Astrocyte (in vitro differentiated cells and primary cell): Measurements from ENCODE around the gene XIRP1. TPM values are rescaled to one million over a fixed set of nuclear protein-coding genes. Genes with fewer than 3 reads are reported as not detected.

Experiments used
- DNase-seq: peaks from one replicate; pipeline ENCODE4 v3.0.0-alpha.2; 2010; ENCODE audit warnings: low read depth
- FAIRE-seq: peaks from 2 replicates; lab custom pipeline; 2011; peaks lifted over from hg19 to GRCh38; lab: Jason Lieb, UNC
- H2AFZ ChIP-seq: 2 replicates; pipeline ENCODE4 v1.6.0; 2012; ENCODE audit warnings: low read depth, low read length, inconsistent platforms
- H3K27ac ChIP-seq: 2 replicates; pipeline ENCODE4 v1.5.1; 2011; ENCODE audit warnings: low read depth, low read length, inconsistent platforms
- H3K27me3 ChIP-seq: 2 replicates; pipeline ENCODE4 v1.6.0; 2011; ENCODE audit warnings: low read length, inconsistent platforms; ENCODE audit not compliant: insufficient read depth
- H3K36me3 ChIP-seq: 2 replicates; pipeline ENCODE4 v1.5.1; 2011; ENCODE audit warnings: low read length, inconsistent platforms; ENCODE audit not compliant: insufficient read depth
- H3K4me1 ChIP-seq: 2 replicates; pipeline ENCODE4 v1.5.1; 2011; ENCODE audit warnings: low read length, inconsistent platforms; ENCODE audit not compliant: insufficient read depth
- H3K4me2 ChIP-seq: 2 replicates; pipeline ENCODE4 v1.6.0; 2012; ENCODE audit warnings: low read length, inconsistent platforms
- H3K4me3 ChIP-seq: 2 replicates; pipeline ENCODE4 v1.5.1; 2011; ENCODE audit warnings: low read depth, mild to moderate bottlenecking, low read length, inconsistent platforms; ENCODE audit not compliant: insufficient read depth
- H3K79me2 ChIP-seq: 2 replicates; pipeline ENCODE4 v1.6.0; 2012; ENCODE audit warnings: mild to moderate bottlenecking, low read length, inconsistent platforms; ENCODE audit not compliant: insufficient read depth
- H3K9ac ChIP-seq: 2 replicates; pipeline ENCODE4 v1.6.0; 2012; ENCODE audit warnings: mild to moderate bottlenecking, low read length, inconsistent platforms
- H3K9me3 ChIP-seq: 2 replicates; pipeline ENCODE4 v1.5.1; 2012; ENCODE audit warnings: low read depth, mild to moderate bottlenecking, low read length, inconsistent platforms; ENCODE audit not compliant: insufficient read depth
- H4K20me1 ChIP-seq: 2 replicates; pipeline ENCODE4 v1.6.0; 2012; ENCODE audit warnings: low read length, inconsistent platforms; ENCODE audit not compliant: insufficient read depth
- H3K27ac Mint-ChIP-seq: one replicate; pipeline ENCODE4 v1.8.0; 2021; ENCODE audit warnings: mild to moderate bottlenecking, mixed read lengths; ENCODE audit not compliant: unreplicated experiment
- H3K27me3 Mint-ChIP-seq: one replicate; pipeline ENCODE4 v1.8.0; 2021; ENCODE audit warnings: low read depth, mixed read lengths; ENCODE audit not compliant: unreplicated experiment
- H3K36me3 Mint-ChIP-seq: one replicate; pipeline ENCODE4 v1.8.0; 2021; ENCODE audit warnings: low read depth, mixed read lengths; ENCODE audit not compliant: unreplicated experiment
- H3K4me1 Mint-ChIP-seq: one replicate; pipeline ENCODE4 v1.8.0; 2021; ENCODE audit warnings: low read depth, mixed read lengths; ENCODE audit not compliant: unreplicated experiment
- H3K4me3 Mint-ChIP-seq: one replicate; pipeline ENCODE4 v1.8.0; 2021; ENCODE audit warnings: mild to moderate bottlenecking, moderate library complexity, mixed read lengths; ENCODE audit not compliant: unreplicated experiment
- H3K9me3 Mint-ChIP-seq: one replicate; pipeline ENCODE4 v1.8.0; 2021; ENCODE audit warnings: mild to moderate bottlenecking, mixed read lengths; ENCODE audit not compliant: unreplicated experiment
- CTCF ChIP-seq: IDR thresholded peaks from 2 replicates; pipeline ENCODE4 v1.5.1; 2011; ENCODE audit warnings: low read depth, mild to moderate bottlenecking, inconsistent platforms, low read length, moderate library complexity; ENCODE audit not compliant: insufficient read depth
- EZH2 ChIP-seq: IDR thresholded peaks from 2 replicates; pipeline ENCODE4 v1.6.1; 2012; ENCODE audit warnings: mild to moderate bottlenecking, low read length, inconsistent platforms; ENCODE audit not compliant: insufficient read depth
- total RNA-seq: library from RNA; stranded (reverse); gene quantifications from 2 replicates; pipeline ENCODE4 v1.2.1, GENCODE V29; 2021

XIRP1 gene
- total RNA-seq, 1 donor from 2014 or later, result 1.1 TPM

- Histone ChIP-seq H3K27me3 (no peaks in the 10 kb centered on the region), H3K9ac (no peak overlapping the region), H3K4me1 (peaks cover 54% of the 10 kb centered on the region), H3K9me3 (no peaks in the 10 kb centered on the region), H3K36me3 (peaks cover 60% of the 10 kb centered on the region), H2AFZ (no peak overlapping the region), H3K79me2 (peaks cover 100% of the 10 kb centered on the region), H3K27ac (no peak overlapping the region), H3K4me2 (no peak overlapping the region), H3K4me3 (no peak overlapping the region), H4K20me1 (peaks cover 99% of the 10 kb centered on the region)
- no peaks in the 10 kb centered on the region for H3K9me3 Mint-ChIP-seq
- H3K27me3 Mint-ChIP-seq, result no peaks in the 10 kb centered on the region
- TF ChIP-seq CTCF, result no peak
- no peak for TF ChIP-seq EZH2
- DNase-seq, result no peak
- FAIRE-seq, result no peak
- H3K36me3 Mint-ChIP-seq, result peaks cover 33% of the 10 kb centered on the region
- peak overlapping the region; percentile 22 for H3K4me3 Mint-ChIP-seq
- peak overlapping the region; percentile 93 for H3K27ac Mint-ChIP-seq
- H3K4me1 Mint-ChIP-seq, result peaks cover 79% of the 10 kb centered on the region
Measured at GRCh38 chr3:39144748-39145380, 47.5 kb downstream of the XIRP1 start.

GRCh38 chr3:39144095-39144747 is 48.2 kb downstream of the XIRP1 start:
- Histone ChIP-seq H3K27ac (no peak overlapping the region), H3K9ac (no peak overlapping the region), H3K79me2 (peaks cover 98% of the 10 kb centered on the region), H4K20me1 (peaks cover 99% of the 10 kb centered on the region), H2AFZ (no peak overlapping the region), H3K27me3 (no peaks in the 10 kb centered on the region), H3K36me3 (peaks cover 60% of the 10 kb centered on the region), H3K4me1 (peaks cover 47% of the 10 kb centered on the region), H3K9me3 (no peaks in the 10 kb centered on the region), H3K4me3 (no peak overlapping the region), H3K4me2 (no peak overlapping the region)
- H3K4me1 Mint-ChIP-seq, result peaks cover 79% of the 10 kb centered on the region
- H3K4me3 Mint-ChIP-seq, result peak overlapping the region; percentile 60
- H3K36me3 Mint-ChIP-seq, result peaks cover 32% of the 10 kb centered on the region
- no peaks in the 10 kb centered on the region for H3K9me3 Mint-ChIP-seq
- DNase-seq (no peak), FAIRE-seq (no peak)
- no peaks in the 10 kb centered on the region for H3K27me3 Mint-ChIP-seq
- H3K27ac Mint-ChIP-seq, result peak overlapping the region; percentile 93
- no peak for TF ChIP-seq CTCF
